Upper lobe of left lung (tissue), 6 donors: ENCODE results near the gene MCF2L2. TPM values are rescaled to one million over a fixed set of nuclear protein-coding genes. Genes with fewer than 3 reads are reported as not detected.
A peak's percentile ranks its signal among the peaks of the same experiment; 100 is the strongest.

ENCODE experiments used
- ATAC-seq, 2 donors: fragments of 200-7000 bp; cut with Tn5 transposase; one replicate each; pipeline ENCODE4 v1.9.1; 2022; ENCODE audit warnings: mild to moderate bottlenecking in 2 of 2, moderate library complexity in 2 of 2; ENCODE audit not compliant: low FRiP score in 2 of 2
- DNase-seq, 2 donors: peaks; one replicate each; pipeline ENCODE4 v3.0.0-alpha.2; 2019 to 2020
- H3K27ac ChIP-seq, 4 donors: fragments of 200-600 bp; sonication (generic); one replicate each; pipeline ENCODE4 v1.5.1; 2016 to 2019
- H3K27me3 ChIP-seq, 4 donors: fragments of 200-600 bp; sonication (generic); one replicate each; pipeline ENCODE4 v1.5.1; 2017 to 2019
- H3K36me3 ChIP-seq, 4 donors: fragments of 200-600 bp; sonication (generic); one replicate each; pipeline ENCODE4 v1.5.1; 2016 to 2019
- H3K4me1 ChIP-seq, 4 donors: fragments of 200-600 bp; sonication (generic); one replicate each; pipeline ENCODE4 v1.5.1; 2018 to 2019
- H3K4me3 ChIP-seq, 4 donors: fragments of 200-600 bp; sonication (generic); one replicate each; pipeline ENCODE4 v1.5.1; 2017 to 2019; ENCODE audit warnings: mild to moderate bottlenecking in 2 of 4, moderate library complexity in 1 of 4
- H3K9me3 ChIP-seq, 4 donors: fragments of 200-600 bp; sonication (generic); one replicate each; pipeline ENCODE4 v1.5.1; 2018 to 2019
- CTCF ChIP-seq, 6 experiments: fragments of 450-650 bp in 4 of 6; fragments of 200-600 bp in 2 of 6; sonication (generic) in 2 of 6; IDR thresholded peaks; one replicate each; pipeline ENCODE4 v1.5.1; 2016 to 2019; ENCODE audit warnings: antibody characterized with exemption in 6 of 6
- EP300 ChIP-seq, 4 donors: sonication (generic); formaldehyde crosslinking; IDR thresholded peaks; one replicate each; pipeline ENCODE4 v1.5.1; 2017; ENCODE audit warnings: antibody characterized with exemption in 4 of 4, control low read depth in 2 of 4
- POLR2A ChIP-seq, 4 donors: fragments of 450-650 bp; IDR thresholded peaks; one replicate each; pipeline ENCODE4 v1.5.1; 2016 to 2017; ENCODE audit warnings: antibody characterized with exemption in 4 of 4, mild to moderate bottlenecking in 2 of 4
- POLR2AphosphoS5 ChIP-seq, 2 donors: sonication (generic); formaldehyde crosslinking; IDR thresholded peaks; one replicate each; pipeline ENCODE4 v1.5.1; 2017; ENCODE audit warnings: antibody characterized with exemption in 2 of 2
- WGBS, 2 donors: methylation state at CpG; one replicate each; pipeline ENCODE4 v1.1.5; 2017 to 2018; 5-methylcytosine and 5-hydroxymethylcytosine counted together
- total RNA-seq, 6 donors: library from RNA; depleted of rRNA in 4 of 6; stranded (reverse); fragments of >200 nt in 4 of 6; gene quantifications; one replicate each; pipeline versions ENCODE4 v1.1.0 to v1.2.1, GENCODE V29; 2016 to 2021
- donor health status: DM: no; HTN: no; CAD: no; lungs with moderate emphysema.
- donor health status: DM: no; HTN: yes; CAD: no; lungs with severe emphysema.

MCF2L2 gene
- total RNA-seq, 6 donors from 2014 or later = 0.22 to 2.0 (median 1.2) TPM

- WGBS, 2 donors = 72 to 80% methylated on average over 5 of the region's 5 CpGs
- peaks cover 0 to 5% (median 2%) of the 10 kb centered on the region in 4 donors for H3K36me3 ChIP-seq
- H3K27ac ChIP-seq = peak overlapping the region in 2 of 4 donors; percentile 16 to 51
- no peaks in the 10 kb centered on the region for H3K27me3 ChIP-seq
- ATAC-seq (no peak), DNase-seq (no peak)
- H3K4me3 ChIP-seq = no peak overlapping the region
- H3K4me1 ChIP-seq = peaks cover 28 to 47% (median 32%) of the 10 kb centered on the region in 4 donors
- no peak for TF ChIP-seq POLR2AphosphoS5 (IDR thresholded peaks at IDR 0.05)
- no peak for TF ChIP-seq EP300 (IDR thresholded peaks at IDR 0.05)
- no peak for TF ChIP-seq CTCF (IDR thresholded peaks at IDR 0.05)
- TF ChIP-seq POLR2A (IDR thresholded peaks at IDR 0.05) = no peak
- no peaks in the 10 kb centered on the region for H3K9me3 ChIP-seq
These were observed 162.5 kb downstream of the MCF2L2 start for GRCh38 chr3:183265834-183266417.

GRCh38 chr3:183265157-183265642 is 163.2 kb downstream of the MCF2L2 start:
- H3K27ac ChIP-seq = peak overlapping the region in 3 of 4 donors; percentile 16 to 51 (median 39)
- TF ChIP-seq CTCF (IDR thresholded peaks at IDR 0.05) (no peak), POLR2A (IDR thresholded peaks at IDR 0.05) (peak in 1 of 4 donors; percentile 18), EP300 (IDR thresholded peaks at IDR 0.05) (no peak), POLR2AphosphoS5 (IDR thresholded peaks at IDR 0.05) (no peak)
- peak; percentile 37 to 64 for ATAC-seq

GRCh38 chr3:183264268-183264667 is 164.2 kb downstream of the MCF2L2 start:
- TF ChIP-seq POLR2AphosphoS5 (IDR thresholded peaks at IDR 0.05) (no peak), POLR2A (IDR thresholded peaks at IDR 0.05) (no peak), EP300 (IDR thresholded peaks at IDR 0.05) (no peak), CTCF (IDR thresholded peaks at IDR 0.05) (no peak)
- Histone ChIP-seq H3K9me3 (no peaks in the 10 kb centered on the region), H3K4me1 (peaks cover 32 to 53% (median 43%) of the 10 kb centered on the region in 4 donors), H3K27me3 (no peaks in the 10 kb centered on the region), H3K27ac (peak overlapping the region in 2 of 4 donors; percentile 1 to 44), H3K4me3 (no peak overlapping the region), H3K36me3 (no peaks in the 10 kb centered on the region)
- WGBS, 2 donors = 44% methylated on average over 5 of the region's 5 CpGs
- DNase-seq (no peak), ATAC-seq (no peak)

More at GRCh38 chr3:183265157-183265642, 163.2 kb downstream of the MCF2L2 start:
- no peaks in the 10 kb centered on the region for H3K9me3 ChIP-seq
- H3K36me3 ChIP-seq = peaks cover 0 to 5% (median under 1%) of the 10 kb centered on the region in 4 donors
- no peak overlapping the region for H3K4me3 ChIP-seq
- 58 to 76% methylated on average over 11 to 15 of the region's 15 CpGs for WGBS, 2 donors
- H3K4me1 ChIP-seq = peaks cover 29 to 47% (median 36%) of the 10 kb centered on the region in 4 donors
- DNase-seq = no peak
- no peaks in the 10 kb centered on the region for H3K27me3 ChIP-seq

GRCh38 chr3:183262875-183263378 is 165.5 kb downstream of the MCF2L2 start:
- ATAC-seq (no peak), DNase-seq (no peak)
- no peak overlapping the region for H3K4me3 ChIP-seq
- 78 to 81% methylated on average over 3 of the region's 3 CpGs for WGBS, 2 donors
- TF ChIP-seq POLR2A (IDR thresholded peaks at IDR 0.05) = no peak
- no peaks in the 10 kb centered on the region for H3K36me3 ChIP-seq
- peaks cover 35 to 63% (median 47%) of the 10 kb centered on the region in 4 donors for H3K4me1 ChIP-seq
- H3K27me3 ChIP-seq = no peaks in the 10 kb centered on the region
- no peaks in the 10 kb centered on the region for H3K9me3 ChIP-seq
- H3K27ac ChIP-seq = no peak overlapping the region

GRCh38 chr3:183261151-183261724 is 167.2 kb downstream of the MCF2L2 start:
- Histone ChIP-seq H3K4me3 (no peak overlapping the region), H3K36me3 (no peaks in the 10 kb centered on the region), H3K27ac (peak overlapping the region in 2 of 4 donors; percentile 15 to 34), H3K9me3 (no peaks in the 10 kb centered on the region), H3K27me3 (no peaks in the 10 kb centered on the region), H3K4me1 (peaks cover 33 to 52% (median 46%) of the 10 kb centered on the region in 4 donors)
- ATAC-seq (no peak), DNase-seq (no peak)
- TF ChIP-seq EP300 (IDR thresholded peaks at IDR 0.05) = no peak
- TF ChIP-seq CTCF (IDR thresholded peaks at IDR 0.05) = no peak
- no peak for TF ChIP-seq POLR2AphosphoS5 (IDR thresholded peaks at IDR 0.05)
- TF ChIP-seq POLR2A (IDR thresholded peaks at IDR 0.05) = no peak
- WGBS, 2 donors = 73 to 76% methylated on average over 5 of the region's 5 CpGs
